Superior temporal gyrus (tissue), 1 donor: Measurements from ENCODE around the gene ZNF883.
A peak's percentile ranks its signal among the peaks of the same experiment; 100 is the strongest.
"Not testable (repeated sequence)": the region's sequence is repeated elsewhere in the genome, so short reads cannot be mapped to it uniquely, and the experiment has no call there.

ENCODE experiments used
- DNase-seq: peaks from one replicate; pipeline ENCODE4 v3.0.0-alpha.2; 2016; ENCODE audit errors: extremely low spot score

ZNF883 gene

DNA sequence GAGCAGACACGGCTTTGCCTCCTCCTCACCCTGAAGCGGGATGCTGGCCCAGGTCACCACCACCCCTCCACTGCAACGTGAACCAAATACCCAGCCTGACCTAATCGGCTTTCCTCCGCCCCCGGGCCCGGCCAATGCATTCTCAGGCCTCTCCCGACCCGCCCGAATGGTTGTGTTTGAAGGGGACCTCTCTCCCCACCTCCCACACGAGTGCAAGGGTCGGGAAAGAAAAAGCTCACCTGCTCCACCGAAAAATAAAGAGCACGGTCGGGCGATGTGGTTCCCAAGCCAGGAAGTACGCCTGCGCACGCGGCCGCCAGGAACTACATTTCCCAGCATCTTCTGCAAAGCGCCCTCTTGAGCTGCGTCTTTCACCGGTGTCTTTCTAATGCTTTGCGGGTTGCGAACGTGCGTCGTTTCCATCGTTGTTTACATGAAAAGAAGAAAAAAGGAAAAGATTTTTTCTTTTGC lies at the start of gene ZNF883:
ZNF883 (minus strand) TSS at position 282 of the 471 bp plus-strand sequence.
- peak; percentile 75 for DNase-seq

DNA sequence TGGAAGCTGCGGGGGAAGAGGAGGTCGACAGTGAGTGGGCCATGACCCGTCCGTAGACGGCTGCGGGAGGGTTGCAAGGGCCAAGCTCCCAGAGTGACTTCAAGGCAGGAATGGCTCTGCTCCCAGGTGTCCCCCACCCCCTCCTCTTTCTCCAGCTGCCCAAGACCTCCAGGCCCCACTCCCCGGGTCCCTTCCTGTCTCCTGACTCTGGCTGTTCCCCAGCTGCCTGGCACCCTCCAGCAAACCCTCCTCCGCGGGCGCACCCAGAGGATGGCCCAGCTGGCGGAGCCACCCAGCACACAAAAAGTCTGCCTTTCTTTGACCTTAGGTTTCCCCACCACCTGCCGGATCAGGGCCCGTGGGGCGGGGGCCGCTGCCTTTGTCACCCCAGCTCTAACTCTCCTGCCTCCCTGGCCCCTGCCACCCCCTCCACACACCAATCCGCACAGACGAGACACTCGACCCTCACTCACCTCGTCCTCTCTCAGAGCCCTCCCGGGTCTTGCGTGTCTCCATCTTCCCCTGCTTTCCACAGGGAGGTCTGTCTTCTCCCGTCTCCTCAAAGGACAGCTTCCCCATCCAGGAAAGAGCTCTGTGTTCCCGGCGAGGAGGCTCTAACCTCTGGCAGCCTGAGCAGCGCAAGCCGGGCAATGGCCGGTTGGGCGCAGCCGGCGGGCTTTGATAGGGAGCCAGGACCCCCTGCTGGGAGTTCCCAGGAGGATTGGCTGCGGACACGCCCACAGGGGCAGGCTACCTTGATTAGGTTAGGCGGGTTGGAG lies 49.3 kb upstream of the ZNF883 start:
- not testable (repeated sequence) for DNase-seq

DNA sequence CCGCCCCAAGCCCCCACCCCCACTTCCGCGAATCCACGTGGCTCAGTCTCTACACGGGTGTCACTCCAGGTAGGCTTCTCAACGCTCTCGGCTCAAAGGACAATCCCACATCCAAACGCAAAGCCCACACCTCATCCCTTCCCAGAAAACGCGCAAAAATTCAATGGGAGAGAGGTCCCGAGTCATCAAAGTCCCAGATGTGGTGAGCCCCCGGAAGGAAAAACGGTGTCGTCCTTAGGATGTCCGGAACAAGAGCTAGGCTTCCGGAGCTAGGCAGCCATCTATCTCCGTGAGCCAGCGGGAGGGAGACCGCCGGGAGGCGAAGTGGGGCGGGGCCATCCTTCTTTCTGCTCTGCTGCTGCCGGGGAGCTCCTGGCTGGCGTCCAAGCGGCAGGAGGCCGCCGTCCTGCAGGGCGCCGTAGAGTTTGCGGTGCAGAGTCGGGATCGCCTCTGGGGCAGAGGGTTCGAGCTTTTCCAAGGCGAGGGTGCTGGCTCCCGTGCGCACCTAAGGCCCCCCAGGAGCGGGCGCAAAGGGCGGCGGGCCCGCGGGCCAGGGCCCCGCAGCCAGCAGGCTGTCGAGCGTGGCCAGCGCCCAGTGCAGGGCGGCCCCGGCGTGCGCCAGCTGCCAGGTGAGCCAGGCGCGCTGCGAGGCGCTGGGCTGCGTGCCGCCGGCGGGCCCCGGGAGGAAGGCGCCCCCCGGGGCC lies 47.7 kb upstream of the ZNF883 start:
- DNase-seq, result not testable (repeated sequence)

DNA sequence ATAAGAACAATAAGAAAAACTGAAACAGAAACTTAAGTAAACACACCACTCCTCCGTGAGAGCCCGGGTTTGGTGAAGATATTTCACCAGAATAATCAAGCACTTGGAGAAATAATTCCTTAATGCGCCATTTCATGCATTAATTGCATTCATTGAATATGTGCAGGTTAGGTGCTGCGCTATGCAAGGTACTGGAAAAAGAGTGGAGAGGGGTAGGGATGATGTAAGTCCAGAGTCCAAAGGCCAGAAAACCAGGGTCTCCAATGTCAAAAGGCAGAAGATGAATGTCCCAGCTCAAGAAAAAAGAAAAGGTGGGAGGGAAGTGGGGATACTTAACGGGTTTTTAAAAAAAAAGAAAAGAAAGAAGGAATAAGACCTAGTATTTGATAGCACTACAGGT lies 45.2 kb upstream of the ZNF883 start:
- peak; percentile 6 for DNase-seq

DNA sequence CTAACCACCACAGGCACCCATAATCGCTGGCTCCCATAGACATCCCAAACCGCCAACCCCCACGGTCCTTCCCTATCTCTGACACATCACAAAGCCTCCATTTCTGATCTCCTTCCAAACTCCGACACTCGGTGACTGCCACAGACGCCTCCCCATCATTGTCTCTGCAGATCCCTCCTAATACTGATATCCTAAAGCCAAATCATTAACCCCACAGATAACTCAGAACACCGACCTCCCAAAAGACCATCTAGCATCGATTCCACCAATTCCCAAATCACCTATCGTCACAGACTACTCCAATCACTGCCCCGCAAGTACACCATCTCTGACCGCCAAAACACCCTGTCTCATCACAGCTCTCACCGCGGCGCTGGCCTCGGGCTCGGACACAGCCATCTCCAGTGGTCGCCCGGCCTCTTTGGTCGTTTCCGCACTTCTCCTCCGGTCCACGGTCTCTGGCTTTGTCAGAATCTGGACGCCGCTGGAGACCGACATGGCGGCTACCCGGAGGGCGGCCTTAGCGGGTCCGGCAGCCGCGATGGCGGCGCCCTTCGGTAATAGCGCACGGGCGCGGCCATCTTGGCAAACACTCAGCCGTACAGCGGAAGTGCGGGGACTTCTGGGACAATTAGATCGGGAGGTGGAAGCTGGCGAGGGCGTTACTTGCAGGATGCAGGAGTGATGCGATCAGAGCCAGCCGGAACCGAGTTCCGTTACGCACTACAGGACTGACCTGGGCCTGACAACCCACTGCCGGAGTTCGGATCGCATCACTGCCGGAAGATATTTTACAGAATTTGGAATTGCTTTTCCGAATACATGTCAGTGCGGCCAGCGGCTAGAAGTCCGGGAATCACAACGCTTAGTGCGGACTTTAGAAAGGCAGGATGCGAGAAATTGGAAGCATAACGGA lies 44.5 kb upstream of the ZNF883 start, which contains the start of gene ZFP37:
ZFP37 (minus strand) TSS at position 534 of the 916 bp plus-strand sequence; CDS start at position 498, 36 bp downstream.
- DNase-seq, result peak; percentile 98

DNA sequence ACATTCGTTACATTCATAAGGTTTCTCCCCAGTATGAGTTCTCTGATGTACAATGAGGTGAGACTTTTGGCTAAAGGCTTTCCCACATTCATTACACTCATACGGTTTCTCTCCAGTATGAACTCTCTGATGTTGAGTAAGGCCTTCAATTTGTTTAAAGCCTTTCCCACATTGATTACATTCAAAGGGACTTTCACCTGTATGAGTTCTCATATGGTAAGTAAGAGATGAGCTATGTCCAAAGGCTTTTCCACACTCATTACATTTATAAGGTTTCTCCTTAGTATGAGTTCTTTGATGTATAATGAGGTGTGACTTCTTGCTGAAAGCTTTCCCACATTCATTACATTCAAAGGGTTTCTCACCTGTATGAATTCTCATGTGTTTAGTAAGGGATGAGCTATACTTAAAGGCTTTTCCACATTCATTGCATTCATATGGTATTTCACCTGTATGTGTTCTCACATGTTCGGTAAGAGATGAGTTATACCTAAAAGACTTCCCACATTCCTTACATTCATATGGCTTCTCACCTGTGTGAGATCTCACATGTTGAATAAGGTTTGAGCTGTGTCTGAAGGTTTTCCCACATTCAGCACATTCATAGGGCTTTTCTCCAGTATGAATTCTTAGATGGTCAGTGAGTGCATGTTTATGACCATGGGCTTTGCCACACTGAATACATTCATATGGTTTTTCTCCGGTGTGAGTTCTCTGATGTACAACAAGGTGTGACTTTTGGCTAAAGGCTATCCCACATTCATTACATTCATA lies 31.1 kb upstream of the ZNF883 start:
- no peak for DNase-seq

DNA sequence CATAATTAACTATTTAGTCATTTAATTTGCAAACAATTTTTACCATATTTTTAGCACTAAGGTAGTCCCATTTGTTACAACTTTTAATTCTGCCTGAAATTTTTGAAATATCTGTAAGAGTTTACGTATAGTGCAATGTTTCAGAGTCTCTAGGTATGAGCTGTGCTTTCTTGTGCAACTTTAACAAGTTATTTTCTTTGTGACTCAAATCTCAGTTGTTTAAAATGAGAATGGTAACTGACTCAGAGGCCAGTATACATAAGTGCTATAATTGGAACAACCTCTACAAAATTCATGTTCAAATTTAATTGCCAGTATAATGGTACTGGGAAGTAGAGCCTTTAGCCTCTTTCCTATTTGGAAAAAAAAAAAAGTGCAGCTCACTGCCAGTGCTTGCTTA lies 14.2 kb upstream of the ZNF883 start:
- no peak for DNase-seq

DNA sequence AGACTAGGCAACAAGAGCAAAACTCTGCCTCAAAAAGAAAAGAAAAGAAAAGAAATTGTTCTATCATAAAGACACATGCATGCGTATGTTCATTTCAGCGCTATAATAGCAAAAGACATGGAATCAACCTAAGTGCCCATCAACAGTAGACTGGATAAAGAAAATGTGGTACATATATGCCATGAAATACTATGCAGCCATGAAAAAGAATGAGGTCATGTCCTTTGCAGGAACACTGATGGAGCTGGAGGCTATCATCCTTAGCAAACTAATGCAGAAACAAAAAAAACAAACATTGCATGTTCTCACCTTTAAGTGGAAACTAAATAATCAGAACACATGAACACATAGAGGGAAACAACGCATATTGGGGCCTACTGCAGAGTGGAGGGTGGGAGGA lies 6.3 kb upstream of the ZNF883 start:
- no peak for DNase-seq

DNA sequence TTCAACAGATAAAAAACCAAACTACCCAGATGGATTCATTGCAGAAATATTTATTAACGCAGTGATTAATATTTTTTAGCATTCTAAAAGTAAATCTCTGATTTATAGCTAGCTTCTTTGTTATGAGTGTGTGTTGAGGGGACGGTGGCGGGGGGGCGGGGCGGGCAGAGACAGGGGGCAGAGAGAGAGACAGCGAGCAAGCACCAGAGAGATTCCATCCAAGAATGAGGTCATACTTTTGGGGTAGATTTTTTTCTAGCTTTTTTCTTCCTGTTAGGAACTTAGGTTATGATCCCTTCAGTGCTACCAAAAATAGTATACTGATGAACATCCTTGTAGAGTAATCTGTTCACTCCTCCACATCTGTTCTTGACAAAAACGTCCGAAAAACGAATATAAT lies 500 bp upstream of the ZNF883 start:
- DNase-seq, result peak; percentile 14

DNA sequence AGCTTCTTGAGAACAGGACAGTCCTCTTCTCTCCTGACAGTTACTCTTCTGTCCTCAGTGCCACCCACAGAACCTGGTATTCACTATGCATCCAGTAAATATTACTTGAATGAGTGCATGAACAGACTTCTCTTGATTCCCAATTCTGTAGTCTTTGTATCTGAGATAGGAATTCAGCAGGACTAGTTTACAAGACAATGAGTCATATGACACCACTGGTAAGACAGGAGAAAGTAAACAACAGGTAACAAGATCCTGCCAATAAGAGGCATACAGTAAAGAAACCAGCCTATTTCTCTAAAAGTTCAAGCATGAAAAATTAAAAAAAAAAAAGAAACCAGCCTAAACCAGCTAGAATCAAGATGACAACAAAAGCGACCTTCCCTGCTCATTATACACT lies 6.2 kb downstream of the ZNF883 start:
- no peak for DNase-seq

DNA sequence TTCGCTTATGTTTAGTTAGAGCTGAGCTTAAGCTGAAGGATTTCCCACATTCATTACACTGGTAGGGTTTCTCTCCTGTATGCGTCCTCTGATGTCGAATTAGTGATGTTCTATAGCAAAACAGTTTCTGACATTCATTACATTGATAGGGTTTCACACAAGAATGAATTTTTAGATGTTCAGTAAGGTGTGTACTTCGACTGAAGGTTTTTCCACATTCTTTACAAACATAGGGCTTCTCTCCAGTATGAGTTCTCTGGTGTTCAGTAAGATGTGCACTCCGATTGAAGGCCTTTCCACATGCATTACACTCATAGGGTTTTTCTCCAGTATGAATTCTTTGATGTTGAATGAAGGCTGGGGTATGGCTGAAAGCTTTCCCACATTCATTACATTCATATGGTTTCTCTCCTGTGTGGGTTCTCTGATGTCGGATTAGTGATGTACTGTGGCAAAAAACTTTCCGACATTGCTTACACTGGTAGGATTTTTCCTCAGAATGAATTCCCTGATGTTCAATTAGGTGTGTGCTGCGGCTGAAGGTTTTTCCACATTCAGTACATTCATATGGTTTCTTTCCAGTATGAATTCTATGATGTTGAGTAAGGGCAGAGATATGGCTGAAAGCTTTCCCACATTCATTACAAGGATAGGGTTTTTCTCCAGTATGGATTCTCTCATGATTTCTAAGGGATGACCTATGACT lies 14.6 kb downstream of the ZNF883 start:
- no peak for DNase-seq

DNA sequence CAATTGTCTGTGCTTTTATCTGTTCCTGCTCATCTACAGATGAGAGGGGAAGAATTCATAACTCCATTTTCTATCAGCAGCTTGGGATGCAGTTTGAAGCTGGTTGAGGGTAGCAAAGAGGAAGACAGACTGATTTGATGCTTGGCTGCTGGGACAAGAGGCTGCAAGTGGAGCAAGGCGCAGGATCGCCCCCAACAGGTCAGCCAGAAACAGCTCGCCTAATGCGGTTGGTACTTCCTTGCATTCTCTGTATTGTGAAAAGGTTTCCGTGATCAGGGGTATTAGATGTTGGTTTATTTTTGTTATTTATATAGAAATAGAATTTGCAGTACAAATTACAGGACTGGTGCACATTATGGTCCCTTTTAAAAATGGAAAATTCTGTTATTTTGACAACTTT lies 40.6 kb downstream of the ZNF883 start:
- no peak for DNase-seq

DNA sequence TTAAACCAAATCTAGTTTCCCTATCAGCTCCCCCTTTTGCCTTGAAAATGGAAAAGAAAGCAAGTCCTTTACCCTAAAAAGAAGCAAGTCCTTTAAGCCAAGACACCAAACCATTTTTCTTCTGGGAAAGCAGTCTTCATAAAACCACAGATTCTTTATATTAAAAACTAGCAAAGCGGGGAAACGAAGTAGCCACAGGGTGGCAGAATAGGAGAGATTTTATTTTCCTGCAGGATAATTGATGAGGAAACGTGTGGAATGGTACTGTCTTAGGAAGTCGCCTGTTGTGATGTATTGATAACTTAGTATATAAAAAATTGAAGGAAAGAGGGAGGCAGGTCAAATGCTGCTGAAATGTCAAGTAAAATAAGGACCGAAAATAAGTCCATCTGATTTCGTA lies 41.1 kb downstream of the ZNF883 start:
- DNase-seq, result no peak

DNA sequence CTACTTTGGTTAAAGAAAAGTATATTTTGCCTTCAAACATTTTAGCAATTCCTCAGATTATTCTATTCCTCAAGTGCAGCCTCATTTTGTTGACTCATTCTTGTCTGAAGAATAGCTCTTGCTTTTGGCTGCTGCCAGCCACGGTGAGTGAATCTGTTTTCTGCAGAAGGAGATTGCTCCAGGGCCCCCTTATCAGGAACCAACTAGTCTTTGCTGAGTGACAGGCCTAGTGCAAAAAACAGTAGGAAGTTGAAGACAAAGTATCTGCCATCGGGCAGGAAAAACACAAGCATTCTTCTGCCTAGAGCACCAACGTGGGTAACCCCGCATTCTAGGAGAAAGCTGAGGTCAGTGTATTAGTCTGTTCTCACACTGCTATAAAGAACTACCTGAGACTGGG lies 42.3 kb downstream of the ZNF883 start:
- DNase-seq, result no peak

DNA sequence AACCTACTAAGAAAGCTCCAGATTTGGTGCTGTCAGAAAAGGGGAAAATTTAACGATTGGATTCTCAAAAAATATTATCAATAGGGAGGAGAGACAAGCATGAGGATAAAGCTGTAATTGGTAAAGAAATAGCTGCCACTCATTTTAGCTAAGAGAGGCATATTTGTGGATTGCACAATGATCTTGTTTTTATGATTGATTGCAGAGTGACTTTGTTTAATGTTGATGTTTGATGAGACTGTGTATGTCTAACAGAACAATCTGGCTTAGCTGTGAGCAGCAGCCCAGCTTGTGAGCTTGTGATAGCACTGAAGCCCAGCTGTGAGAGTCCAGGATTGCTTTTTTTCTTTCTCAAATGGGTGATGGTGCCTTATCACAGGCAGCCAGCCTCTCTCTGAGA lies 56.4 kb downstream of the ZNF883 start:
- DNase-seq, result no peak

DNA sequence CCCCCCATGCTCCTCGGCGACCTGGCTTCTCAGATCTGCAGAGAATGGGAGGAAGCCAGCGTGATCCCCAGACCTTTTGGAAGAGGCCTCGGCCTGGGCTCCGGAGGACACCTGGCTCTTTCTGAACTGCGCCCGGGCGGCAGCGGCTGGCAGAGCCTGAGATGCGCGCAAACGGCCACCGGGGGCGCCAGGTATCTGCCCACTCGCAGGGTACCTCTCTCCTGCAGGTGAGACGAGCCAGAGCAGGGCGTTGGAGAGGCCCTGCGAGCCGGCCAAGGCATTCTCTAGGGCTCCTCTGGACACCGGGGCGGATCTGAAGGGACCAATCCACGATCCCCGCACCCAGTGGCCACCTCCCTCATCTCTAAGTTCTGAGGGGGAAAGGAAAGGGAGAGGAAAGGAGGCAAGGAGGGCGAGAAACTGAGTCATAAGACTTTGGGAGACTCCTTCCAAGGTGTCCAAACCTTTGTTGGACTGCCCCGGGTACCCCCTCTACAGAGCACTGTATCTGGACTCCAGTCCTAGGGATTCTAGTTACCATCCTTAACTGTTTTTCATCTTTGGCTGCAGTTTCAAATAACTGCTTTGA lies 66.3 kb downstream of the ZNF883 start:
- DNase-seq, result no peak

DNA sequence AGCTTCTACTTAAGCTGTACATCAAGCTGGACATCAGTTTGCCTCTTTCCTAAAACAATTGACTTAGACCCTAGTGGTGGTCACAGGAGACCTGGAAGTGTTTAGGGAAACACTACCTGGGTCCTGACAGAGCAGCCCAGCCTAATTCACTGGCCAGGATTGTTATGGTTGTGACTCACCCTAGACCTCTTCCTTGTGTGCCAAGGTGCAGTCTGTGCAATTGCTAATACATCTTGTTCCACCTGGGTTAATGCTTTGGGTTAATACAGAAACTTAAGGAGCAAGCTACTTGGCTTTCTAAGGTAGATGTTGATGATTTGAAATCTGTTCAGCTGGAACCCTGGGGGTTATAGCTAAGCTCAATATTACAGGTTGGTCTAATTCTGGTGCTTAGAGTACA lies 72.6 kb downstream of the ZNF883 start:
- DNase-seq, result no peak

DNA sequence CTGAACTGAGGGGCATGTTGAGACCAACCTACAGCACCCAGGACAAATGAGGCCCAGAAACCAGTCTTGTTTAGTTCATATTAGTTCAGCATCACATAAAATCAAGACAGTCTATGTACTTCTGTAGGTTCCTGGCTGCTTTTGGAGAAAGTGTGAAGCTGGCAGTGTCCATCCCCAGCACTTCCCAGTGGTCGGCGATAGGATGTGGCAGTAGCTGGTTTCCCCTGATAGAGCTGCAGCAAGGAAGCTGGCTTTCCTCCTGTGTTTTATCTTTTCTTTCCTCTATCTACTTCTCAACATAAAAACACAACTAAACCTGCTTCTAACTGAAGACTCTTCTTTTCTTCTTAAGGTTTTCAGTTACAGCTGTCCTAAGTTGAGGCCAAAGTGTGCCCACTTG lies 78.3 kb downstream of the ZNF883 start:
- no peak for DNase-seq

DNA sequence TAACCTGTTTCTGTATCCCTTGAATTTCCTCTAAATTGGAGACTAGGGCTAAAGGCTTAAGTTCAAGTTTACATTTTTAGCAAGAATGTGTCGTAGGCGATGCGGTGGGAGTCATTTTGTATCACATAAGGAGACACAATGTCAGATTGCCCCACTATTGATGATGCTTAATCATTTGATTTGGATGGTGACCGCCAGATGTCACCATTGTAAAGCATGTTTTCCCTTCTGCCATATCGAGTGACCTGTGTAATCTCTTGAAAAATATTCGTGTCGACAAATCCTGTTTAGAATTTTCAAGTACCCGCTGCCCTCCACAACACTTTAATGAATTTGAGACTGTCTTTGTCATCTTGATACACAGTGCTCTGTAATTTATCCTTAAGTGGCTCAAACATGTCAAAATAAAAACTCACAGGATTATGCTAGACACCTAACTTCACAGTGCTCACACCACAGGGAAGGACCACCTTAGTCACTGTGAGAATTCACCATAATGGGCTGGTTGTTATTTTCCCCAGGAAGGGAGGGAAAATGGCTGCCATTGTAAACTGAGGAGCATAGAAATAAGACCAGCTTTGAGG lies 86.8 kb downstream of the ZNF883 start:
- peak; percentile 45 for DNase-seq

DNA sequence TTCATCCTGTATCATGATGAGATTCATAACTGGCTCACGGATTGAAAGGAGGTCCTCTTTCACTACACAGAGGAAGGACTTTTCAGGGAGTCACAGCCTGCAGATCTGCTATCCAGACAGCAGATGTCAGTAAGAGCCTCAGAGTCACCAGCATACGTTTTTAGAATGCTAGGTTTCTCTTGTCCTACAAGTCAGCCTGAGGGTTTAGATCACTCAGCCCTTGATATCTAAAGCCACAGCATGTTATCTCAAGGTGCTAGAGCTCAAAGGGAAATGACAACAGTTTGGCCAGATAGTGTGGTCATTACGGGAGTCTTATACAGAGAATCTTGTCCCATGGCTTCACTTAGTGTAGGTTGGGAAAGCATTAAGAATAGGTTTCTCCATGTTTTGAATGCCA lies 90.4 kb downstream of the ZNF883 start:
- peak; percentile 52 for DNase-seq
